ENCODE results near the gene NEURL1B.
"Not testable (repeated sequence)": the region's sequence is repeated elsewhere in the genome, so short reads cannot be mapped to it uniquely, and the experiment has no call there.

NEURL1B gene, protein sequence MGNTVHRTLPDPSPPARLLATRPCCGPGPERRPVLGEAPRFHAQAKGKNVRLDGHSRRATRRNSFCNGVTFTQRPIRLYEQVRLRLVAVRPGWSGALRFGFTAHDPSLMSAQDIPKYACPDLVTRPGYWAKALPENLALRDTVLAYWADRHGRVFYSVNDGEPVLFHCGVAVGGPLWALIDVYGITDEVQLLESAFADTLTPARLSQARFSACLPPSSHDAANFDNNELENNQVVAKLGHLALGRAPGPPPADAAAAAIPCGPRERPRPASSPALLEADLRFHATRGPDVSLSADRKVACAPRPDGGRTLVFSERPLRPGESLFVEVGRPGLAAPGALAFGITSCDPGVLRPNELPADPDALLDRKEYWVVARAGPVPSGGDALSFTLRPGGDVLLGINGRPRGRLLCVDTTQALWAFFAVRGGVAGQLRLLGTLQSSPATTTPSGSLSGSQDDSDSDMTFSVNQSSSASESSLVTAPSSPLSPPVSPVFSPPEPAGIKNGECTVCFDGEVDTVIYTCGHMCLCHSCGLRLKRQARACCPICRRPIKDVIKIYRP

DNA sequence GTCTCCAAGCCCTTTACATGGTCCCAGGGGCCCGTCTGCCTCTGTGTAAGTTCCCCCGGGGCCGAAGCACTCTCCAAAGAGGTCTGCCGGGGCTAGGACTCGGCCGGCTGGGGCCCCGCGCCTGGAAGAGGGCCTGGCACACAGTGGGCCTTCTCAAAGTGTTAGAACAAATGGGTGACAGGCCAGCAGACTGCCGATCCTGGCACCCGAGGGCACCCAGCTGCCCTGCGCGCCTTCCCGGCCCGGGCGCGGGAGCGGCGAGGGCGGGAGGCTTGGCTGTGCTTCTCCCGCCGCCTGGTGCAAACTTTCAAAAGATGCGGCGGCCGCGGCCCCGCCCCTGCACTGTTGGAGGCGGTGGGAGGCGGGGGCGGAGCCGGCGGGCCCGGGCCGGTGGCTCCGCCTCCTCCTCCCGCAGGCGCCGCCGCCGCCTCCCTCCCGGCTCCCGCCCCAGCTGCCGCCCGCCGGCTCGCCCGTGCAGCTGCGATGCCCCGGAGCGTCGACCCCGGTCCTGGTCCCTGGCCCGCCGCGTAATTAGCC, at the start of gene NEURL1B:
TSS of gene NEURL1B (plus strand) at position 442 of the 537 bp plus-strand sequence. CDS start 144 bp downstream, outside the sequence.
- DNase-seq = peak; percentile 12

DNA sequence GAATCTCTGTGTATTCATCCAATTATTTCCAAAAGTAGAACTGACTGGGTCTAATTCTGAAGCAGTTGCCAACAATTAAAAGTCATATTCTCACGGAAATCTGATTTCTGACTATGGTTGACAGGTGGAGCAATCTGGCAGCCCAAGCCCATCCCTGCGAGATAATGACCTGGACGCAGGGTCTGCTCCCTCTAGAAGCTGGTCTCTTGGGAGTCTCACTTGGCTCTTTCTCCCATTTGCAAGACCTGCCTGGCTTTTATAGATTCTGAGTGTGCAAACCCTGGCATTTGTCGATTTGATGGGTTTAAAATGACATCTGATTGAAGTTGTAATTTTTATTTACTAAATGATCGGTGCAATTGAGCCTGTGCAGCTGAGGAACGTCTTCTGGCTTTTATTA, 49.4 kb upstream of the NEURL1B start:
- DNase-seq = no peak

DNA sequence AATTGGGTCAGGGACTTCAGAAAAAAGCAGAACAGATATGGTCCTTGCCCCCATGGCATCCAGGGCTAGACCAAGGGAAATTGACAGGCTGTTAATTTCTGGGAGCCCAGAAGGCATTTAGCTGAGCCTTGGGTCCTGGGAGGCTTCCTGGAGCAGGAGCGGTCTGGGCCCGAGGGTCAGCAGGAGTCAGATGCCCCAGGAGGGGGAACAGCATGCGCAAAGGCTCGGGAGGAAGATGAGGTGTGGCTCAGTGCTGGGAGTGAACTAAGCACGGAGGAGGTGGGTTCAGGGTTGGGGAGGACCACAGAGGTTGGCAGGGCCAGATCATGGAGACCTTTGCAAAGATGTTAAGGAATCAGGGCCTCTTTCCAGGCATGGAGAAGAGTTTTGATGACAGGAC, 48.2 kb upstream of the NEURL1B start:
- no peak for DNase-seq

DNA sequence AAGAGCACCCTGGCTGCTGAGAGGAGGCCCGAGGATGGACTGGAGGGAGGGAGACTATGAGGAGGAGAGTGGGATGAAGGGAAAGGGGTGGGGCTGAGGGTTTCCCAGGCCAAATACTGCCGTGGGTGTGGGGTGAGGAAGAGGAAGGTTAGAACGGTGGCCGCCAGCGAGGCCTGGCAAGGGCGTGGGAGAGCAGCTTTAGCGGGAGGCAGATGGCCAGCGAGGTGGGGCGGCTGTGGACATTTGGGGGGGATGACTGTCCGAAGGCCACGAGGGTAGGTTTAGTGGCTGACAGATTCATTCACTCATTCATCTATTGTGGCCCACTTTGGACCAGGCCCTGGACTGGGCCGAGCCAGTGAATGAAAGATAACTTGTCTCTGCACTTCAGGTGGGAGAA, 47.8 kb upstream of the NEURL1B start:
- no peak for DNase-seq

DNA sequence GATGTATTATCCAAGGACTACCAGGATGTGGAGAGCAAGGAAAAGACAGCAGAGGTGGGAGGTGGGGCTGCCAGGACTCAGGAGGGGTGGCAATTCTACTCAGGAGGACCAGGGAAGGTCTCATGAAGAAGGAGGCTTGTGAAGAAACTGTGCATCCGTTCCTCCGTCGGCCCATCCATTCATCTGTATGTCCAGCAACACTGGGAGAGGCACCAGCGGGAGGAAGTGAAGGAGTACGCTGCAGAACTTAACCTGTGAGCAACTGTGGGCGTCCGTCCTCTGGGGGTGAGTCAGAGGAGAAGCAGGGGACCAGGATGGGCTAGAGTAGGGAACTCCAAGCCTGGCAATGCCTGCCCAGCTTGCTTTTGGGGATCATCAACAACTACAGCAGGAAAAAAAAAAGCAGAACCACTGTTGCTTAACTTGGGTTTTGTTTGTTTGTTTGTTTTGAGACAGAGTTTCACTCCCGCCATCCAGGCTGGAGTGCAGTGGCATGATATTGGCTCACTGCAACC, 47.3 kb upstream of the NEURL1B start:
- no peak for DNase-seq

DNA sequence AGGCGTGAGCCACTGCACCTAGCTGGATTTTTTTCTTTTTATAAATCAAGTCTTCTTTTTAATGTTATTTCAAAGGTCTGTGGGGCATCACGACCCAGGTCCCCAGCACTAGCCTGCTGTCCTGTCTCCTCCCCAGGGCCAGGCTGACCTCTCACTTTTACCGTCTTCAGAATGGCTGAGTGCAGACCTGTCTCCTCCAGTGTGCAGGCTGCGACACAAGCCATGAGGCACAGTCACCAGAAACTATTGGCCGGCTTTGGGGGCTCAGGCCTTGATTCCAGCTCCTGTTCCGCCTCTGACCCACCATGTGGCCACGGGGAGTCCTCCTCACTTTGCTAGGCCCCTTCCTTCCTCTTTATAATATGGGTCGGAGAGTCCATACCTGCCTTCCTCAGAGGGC, 46.6 kb upstream of the NEURL1B start:
- no peak for DNase-seq

DNA sequence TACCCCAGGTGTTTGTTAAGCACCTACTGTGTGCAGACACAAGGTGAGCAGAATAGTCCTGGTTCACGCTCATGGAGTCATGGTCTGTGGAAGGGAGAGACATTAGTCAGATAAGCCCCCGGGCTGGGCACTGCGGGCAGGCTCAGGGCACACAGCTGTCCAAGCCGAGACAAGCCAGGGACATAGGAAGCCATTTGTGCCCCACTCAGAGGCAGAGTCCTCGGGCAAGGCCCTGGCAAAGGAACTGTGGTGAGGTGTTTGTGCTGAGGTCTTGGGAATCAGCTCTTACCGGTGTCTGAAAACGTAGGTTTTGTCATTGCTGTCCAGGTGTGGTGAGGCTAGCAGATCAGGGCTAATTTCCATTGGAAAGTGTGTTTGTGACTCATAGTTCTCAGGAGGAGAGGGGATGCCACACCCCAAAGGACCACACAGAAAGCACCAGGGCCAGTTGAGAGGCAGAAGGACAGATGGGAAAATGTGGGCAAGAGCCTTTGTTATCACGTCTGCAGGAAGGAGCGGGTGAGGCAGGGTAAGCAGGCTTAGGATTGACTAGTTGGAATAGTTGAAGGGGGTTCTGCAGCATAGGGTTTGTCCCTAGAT, 46.1 kb upstream of the NEURL1B start:
- DNase-seq = no peak

DNA sequence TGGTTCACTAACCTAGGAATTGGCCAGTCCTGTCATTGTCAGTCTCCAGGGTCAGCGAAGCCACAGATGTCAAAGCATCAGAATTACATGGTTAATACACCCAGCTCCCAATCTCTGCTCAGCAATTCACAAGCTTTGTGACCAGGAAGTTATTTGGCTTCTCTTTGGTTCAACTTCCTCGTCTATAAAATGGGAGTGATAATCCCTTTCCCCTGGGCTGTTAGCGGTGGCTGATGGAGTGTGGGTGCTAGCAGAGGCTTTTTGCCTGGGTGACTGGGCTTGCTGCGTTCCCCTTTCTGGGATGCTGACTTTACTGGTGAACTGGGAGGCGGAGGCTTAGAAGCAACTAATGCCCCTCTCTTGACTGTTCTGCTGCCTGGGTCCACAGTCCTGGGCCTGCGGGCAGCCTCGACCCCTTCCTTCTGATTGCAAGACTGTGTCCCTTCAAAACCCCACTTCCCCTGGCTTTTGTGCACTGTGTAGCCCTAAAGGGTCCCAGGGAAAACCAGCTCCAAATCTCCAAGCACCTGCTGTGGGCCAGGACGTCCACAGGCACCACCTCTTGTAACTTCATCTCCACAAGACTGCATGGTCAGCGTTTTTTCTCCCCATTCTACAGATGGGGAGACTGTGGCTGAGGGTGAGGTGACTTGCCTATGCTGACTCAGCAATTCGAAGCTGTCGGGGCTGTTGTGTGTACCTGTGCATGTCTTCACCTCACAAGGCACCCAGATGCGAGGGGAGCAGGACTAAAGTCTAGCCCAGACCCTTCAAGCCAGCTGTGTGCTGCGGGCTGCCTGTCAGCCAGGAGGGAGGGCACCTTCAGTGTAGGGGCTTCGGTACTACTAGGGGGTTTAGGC, 45.2 kb upstream of the NEURL1B start:
- DNase-seq = no peak

DNA sequence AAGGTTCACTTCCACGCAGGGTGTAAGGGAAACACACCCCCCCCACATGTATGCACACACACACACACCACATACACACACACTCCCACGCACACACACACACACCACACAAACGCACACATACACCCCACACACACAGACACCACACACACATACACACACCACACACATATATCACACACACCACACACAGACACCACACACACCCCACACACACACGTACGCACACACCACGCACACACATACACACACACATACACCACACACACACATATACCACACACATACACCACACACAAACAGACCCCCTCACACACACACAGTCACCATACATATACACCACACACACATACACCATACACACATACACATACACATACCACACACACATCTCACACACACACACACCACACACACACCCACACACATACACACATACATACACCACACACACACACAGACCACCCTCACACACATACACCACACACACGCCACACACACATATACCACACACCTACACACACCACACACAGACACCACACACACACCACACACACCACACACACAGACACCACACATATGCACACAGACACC, 44.3 kb upstream of the NEURL1B start:
- DNase-seq = no peak

DNA sequence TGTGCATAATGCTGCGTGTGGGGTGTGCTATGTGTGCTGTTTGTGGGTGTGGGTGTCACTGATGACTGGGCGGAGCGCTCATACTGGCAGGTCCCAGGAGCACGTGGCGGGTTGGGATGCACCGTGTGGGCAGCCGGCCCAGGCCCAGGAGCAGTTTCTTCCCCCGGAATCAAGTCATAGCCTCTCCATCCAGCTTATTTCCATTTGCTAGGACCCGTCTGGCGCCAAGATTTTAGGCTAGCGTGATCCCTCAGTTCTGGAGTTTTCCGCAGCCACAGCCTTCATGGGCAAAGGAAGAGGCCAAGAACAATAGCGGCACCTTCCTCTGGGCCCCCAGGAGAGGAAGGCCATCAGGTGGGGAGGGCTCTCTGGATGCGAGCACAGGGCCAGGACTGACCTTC, 43.3 kb upstream of the NEURL1B start:
- no peak for DNase-seq

DNA sequence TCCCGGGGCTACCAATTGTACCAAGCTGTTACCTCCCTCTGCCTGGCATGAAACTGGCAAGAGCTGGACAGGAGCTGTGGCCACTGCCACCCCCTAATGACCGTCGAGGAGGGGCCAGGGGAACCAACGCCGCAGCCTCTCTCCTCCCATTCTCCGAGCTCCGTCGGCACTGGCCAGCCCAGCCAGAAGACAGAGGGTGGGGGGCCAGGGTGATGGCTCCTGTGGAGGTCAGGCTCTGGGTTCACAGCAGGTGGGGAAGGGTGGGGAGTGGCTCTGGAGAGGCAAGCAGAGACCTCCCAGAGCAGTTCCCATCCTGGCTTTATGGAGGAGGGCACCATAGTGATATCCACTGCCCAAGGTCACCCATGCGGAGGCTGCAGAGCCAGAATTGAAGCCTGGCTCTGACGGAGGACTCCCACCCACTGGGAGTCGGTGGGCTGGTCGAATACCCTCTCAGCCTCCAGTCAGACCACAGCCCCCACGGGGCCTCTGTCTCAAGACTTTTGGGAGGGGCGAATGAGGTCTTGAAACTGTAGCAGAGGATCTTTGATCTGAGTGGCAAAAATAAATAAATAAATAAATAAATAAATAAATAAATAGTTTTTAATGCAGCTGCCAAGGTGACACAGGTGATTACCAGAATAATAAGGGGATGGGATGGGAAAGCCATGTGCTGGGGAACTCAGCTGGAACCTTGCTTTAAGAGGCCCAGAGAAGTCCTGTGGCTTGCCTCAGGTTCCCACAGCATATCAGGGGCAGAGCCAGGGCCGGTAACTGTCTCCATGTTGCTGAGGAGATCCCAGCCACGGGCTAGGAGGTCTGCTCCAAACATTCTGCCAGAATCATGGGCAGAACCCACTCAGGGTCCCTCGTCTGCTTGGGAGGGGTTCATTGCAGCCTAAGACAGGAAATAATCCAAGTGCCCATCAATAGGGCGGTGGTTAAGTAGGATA, 42.5 kb upstream of the NEURL1B start:
- DNase-seq = no peak

DNA sequence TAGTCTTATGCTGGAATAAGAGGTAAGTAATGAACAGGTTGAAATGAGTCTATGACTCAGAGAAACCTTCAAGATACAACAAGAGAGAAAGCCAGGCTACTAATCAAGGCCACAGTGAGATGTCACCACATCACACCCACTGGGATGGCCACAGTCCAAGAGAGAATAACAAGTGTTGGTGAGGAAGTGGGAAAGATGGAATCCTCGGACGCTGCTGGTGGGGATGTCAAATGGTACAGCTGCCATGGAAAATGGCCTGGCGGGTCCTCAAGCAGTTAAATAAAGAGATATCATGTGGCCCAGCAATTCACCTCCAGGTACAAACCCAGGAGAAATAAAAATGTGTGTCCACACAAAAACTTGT, 41.9 kb upstream of the NEURL1B start:
- no peak for DNase-seq

DNA sequence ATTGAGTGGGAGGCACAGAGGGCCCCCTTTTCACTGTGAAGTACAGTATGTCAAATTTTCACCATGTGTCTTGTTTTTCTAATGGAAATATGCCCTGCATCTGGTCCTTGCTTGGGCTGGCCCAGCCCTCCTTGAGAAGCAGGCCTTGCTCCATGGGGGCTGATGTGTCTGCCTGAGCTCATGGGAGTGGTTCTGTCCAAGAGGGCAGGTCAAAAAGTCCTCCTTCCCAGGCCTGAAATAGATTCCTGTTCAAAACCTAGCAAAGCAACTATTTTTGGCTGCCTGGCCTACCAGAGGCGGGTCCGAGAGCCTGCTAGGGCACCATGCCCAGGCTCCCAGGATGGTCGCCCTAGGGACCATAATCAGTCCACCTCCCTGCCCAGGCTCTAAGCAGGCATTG, 40.5 kb upstream of the NEURL1B start:
- no peak for DNase-seq

DNA sequence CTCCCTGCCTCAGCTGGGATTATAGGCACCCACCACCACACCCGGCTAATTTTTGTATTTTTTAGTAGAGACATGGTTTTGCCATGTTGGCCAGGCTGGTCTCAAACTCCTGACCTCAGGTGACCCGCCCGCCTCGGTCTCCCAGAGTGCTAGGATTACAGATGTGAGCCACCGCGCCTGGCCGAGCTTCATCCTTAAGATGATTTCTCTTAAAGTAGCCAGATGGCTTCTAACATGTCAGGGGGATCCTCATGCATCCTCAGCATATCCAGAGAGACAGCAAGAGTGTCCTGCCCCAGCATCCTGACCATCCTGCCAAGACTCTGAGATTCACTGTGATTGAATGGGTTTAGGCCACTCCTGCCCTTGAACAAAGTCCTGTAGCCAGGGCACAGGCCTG, 39.5 kb upstream of the NEURL1B start:
- not testable (repeated sequence) for DNase-seq

DNA sequence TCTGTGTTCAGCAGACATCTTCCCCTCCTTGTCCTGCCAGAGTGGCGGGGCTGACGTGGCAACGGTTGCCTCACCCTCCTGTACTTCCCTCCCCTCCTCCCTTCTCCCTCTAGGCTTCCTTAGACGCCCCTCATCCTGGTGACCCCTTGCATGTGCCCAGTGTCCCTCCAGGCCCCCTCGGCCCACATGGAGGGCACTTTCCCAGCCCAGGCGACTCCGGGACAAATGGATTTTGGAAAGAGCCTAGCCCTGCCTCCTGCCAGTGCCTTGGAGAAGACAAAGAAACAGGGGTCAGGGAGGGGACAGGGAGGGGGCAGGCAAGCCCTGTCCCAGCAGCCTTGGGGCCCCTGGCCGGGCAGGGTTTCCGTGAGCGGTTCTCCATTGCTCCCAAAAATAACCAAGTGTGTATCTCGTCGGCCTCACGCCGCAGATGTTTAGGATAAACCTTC, 38.3 kb upstream of the NEURL1B start:
- DNase-seq = no peak

DNA sequence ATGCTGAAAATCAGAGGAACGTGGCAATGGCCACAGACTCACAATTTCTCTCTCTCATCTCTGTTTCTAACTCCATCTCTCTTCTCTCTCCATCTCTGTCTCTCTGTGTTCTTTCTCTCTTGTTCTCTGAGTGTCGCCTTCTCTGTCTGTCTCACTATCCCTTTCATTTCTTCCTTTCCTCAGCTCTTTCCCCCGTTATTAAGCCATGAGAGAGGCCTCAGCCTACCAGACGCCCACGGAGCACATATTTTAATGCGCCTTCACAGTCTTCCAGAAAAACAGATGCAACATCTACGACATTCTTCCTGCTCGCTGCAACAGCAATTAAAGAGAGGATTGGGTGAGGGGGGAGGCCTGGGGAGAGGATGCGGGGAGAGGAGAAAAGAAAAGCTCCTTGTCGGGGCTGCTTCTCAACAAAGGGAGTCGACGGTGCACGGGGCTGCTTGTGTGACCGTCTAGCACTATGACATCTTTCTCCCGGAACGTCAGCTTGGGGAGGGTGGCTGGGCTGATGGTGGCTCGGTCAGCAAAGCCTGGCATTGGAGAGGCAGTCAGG, 37.7 kb upstream of the NEURL1B start:
- DNase-seq = no peak

DNA sequence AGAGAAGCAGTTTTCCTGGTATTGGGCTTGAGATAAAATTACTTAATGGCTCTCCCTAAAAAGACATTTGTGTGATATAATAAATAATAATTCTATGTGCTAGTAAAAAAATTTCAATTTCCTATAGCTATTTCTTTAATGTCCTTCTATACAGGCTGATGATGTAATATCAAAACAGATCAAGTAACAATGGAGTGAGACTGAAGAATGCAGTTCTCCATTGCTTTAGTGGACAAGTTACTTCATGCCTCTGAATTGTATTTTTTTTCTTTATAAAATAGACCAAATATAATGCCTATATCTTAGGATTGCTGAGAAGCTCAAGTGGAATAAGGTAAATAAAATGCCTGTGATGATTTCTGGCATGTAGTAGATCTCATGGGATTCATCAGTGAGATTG, 35.6 kb upstream of the NEURL1B start:
- no peak for DNase-seq

DNA sequence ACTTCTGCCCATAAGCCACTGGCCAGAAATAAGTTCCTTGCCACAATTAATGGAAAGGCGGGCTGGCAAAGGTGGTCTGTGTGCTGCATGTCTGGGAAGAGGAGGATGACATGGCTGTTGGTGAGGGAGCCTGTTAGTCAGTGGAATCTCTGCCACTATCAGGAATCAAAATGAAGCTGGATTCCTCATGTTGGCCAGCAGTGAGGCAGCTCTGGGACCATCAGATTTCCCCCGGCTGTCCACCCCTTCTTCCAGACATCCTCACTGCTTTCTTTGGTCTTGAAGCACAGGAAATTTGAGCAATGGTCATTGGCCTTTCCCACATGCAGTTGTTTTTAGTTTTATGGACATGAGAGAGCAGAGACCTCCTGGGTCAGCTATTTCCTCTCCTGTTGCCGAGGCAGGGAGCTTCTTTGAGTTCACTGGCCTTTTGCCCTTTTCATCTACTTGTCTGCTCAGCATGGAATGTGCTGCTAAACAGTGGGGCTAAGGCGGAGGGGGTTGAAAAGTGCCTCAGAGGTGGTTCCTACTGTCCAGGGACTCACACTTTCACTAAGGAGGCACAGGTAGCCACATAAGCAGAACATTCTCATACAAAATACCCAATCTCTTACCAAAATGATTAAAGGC, 34.8 kb upstream of the NEURL1B start:
- DNase-seq = no peak

DNA sequence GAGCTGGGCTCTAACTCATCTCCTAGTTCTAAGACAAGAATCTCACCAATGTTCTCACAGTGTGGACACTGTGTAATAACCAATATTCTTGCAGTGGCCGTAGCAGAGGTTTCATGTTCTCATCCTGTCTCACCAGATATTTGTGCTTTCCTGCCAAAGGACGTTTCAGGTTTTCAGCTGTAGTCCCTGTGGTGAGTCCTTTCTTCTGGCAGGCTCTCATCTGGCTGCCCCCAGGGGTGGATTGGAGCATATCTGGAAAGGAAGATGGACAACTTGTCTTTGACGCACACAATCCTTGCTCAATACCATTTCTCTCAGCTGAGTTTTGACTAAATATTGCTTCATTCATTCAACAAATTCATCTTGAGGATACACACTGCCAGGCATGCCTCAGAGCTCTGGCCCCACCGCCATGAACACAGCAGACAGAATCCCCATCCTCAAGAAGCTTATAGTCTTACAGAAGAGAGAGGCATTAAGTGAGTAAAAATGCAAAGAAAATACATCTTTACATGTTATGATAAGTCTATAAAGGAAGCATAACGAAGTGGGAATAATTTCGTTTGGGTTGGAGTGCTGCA, 33.8 kb upstream of the NEURL1B start:
- no peak for DNase-seq

DNA sequence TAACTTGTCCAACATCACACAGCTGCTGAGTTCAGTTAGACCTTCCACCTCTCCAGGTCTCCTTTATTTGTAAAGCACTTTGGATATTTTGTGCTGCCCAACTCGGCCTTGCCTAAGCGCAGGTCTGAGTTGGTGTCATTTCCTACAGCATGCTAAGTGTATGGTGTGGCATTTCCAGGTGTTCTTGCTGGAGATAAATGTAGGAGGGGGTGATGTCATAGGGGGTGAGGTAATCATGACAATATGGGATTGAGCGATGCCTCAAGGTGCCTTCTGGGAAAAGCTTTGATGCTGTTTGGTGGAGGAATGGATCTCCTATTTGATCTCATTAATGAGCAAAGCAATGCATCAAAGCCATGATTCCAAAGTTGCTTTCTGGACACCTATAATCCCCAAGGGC, 32.3 kb upstream of the NEURL1B start:
- DNase-seq = no peak
